ENCODE results near the gene KRTAP10-1.

Gene KRTAP10-1

GRCh38 chr21:44524414-44525371 lies 15.3 kb downstream of the KRTAP10-1 start:
- no peaks in the 10 kb centered on the region for H4K20me1 ChIP-seq (ENCODE audit: insufficient read depth, low read length)
- H3K4me3 ChIP-seq (ENCODE audit: low read depth, low read length, poor library complexity, severe bottlenecking): no peak overlapping the region
- H3K27me3 ChIP-seq (ENCODE audit: insufficient read depth, low read length): no peaks in the 10 kb centered on the region
- no peak overlapping the region for H3K27ac ChIP-seq (ENCODE audit: low read depth, low read length, poor library complexity, severe bottlenecking)
- H3K36me3 ChIP-seq (ENCODE audit: insufficient read depth, low read length): no peaks in the 10 kb centered on the region
- peaks cover 3% of the 10 kb centered on the region; the same call in 1 of the 2 replicates for H3K9me3 ChIP-seq (ENCODE audit: low read length)
- H3F3A ChIP-seq (ENCODE audit: insufficient read depth, low read length): no peaks in the 10 kb centered on the region
- H3K4me1 ChIP-seq (ENCODE audit: insufficient read depth, low read length, severe bottlenecking): no peaks in the 10 kb centered on the region
- H3K9ac ChIP-seq (ENCODE audit: low read length): no peak overlapping the region
- H3K9me2 ChIP-seq (ENCODE audit: low read depth, low read length): no peaks in the 10 kb centered on the region
- no peak overlapping the region for H2AFZ ChIP-seq (ENCODE audit: low read length)
- no peak overlapping the region for H3K4me2 ChIP-seq (ENCODE audit: low read length)
- H3K79me2 ChIP-seq (ENCODE audit: insufficient read depth, low read length): no peaks in the 10 kb centered on the region
- TF ChIP-seq CTCF (IDR thresholded peaks at IDR 0.05; ENCODE audit: low read length) (no peak), EZH2 (IDR thresholded peaks at IDR 0.05; ENCODE audit: borderline replicate concordance, low read length) (no peak)

- TF ChIP-seq CTCF (IDR thresholded peaks at IDR 0.05; ENCODE audit: low read length) (no peak), EZH2 (IDR thresholded peaks at IDR 0.05; ENCODE audit: borderline replicate concordance, low read length) (no peak)
- Histone ChIP-seq H3K9me2 (ENCODE audit: low read depth, low read length) (no peaks in the 10 kb centered on the region), H3K36me3 (ENCODE audit: insufficient read depth, low read length) (no peaks in the 10 kb centered on the region), H3K27ac (ENCODE audit: low read depth, low read length, poor library complexity, severe bottlenecking) (no peak overlapping the region), H2AFZ (ENCODE audit: low read length) (no peak overlapping the region), H3F3A (ENCODE audit: insufficient read depth, low read length) (no peaks in the 10 kb centered on the region), H3K4me3 (ENCODE audit: low read depth, low read length, poor library complexity, severe bottlenecking) (no peak overlapping the region), H3K79me2 (ENCODE audit: insufficient read depth, low read length) (no peaks in the 10 kb centered on the region), H4K20me1 (ENCODE audit: insufficient read depth, low read length) (no peaks in the 10 kb centered on the region), H3K4me2 (ENCODE audit: low read length) (no peak overlapping the region), H3K27me3 (ENCODE audit: insufficient read depth, low read length) (no peaks in the 10 kb centered on the region), H3K9ac (ENCODE audit: low read length) (no peak overlapping the region), H3K9me3 (ENCODE audit: low read length) (peaks cover 3% of the 10 kb centered on the region; the same call in 1 of the 2 replicates), H3K4me1 (ENCODE audit: insufficient read depth, low read length, severe bottlenecking) (no peaks in the 10 kb centered on the region)
Observed at GRCh38 chr21:44523567-44524413, 16.2 kb downstream of the KRTAP10-1 start.

GRCh38 chr21:44522753-44523204 lies 17.2 kb downstream of the KRTAP10-1 start:
- no peaks in the 10 kb centered on the region for H3K9me2 ChIP-seq (ENCODE audit: low read depth, low read length)
- no peaks in the 10 kb centered on the region for H3K4me1 ChIP-seq (ENCODE audit: insufficient read depth, low read length, severe bottlenecking)
- no peak overlapping the region for H3K9ac ChIP-seq (ENCODE audit: low read length)
- no peaks in the 10 kb centered on the region for H3K36me3 ChIP-seq (ENCODE audit: insufficient read depth, low read length)
- H3K4me2 ChIP-seq (ENCODE audit: low read length): no peak overlapping the region
- H3F3A ChIP-seq (ENCODE audit: insufficient read depth, low read length): no peaks in the 10 kb centered on the region
- H2AFZ ChIP-seq (ENCODE audit: low read length): no peak overlapping the region
- no peaks in the 10 kb centered on the region for H4K20me1 ChIP-seq (ENCODE audit: insufficient read depth, low read length)
- H3K27ac ChIP-seq (ENCODE audit: low read depth, low read length, poor library complexity, severe bottlenecking): no peak overlapping the region
- no peaks in the 10 kb centered on the region for H3K79me2 ChIP-seq (ENCODE audit: insufficient read depth, low read length)
- H3K9me3 ChIP-seq (ENCODE audit: low read length): peaks cover 3% of the 10 kb centered on the region; the same call in 1 of the 2 replicates
- H3K4me3 ChIP-seq (ENCODE audit: low read depth, low read length, poor library complexity, severe bottlenecking): no peak overlapping the region
- TF ChIP-seq EZH2 (IDR thresholded peaks at IDR 0.05; ENCODE audit: borderline replicate concordance, low read length) (no peak), CTCF (IDR thresholded peaks at IDR 0.05; ENCODE audit: low read length) (no peak)
- H3K27me3 ChIP-seq (ENCODE audit: insufficient read depth, low read length): no peaks in the 10 kb centered on the region

Measured in OCI-LY1 (cell line).